Liver (tissue), 2 donors: ENCODE data around the gene CDH3.

Experiments used
- JUND ChIP-seq, 2 donors: IDR thresholded peaks; 2 replicates each; pipeline ENCODE4 v1.6.1; 2016; ENCODE audit warnings: antibody characterized with exemption in 2 of 2
- MAX ChIP-seq: IDR thresholded peaks from 2 replicates; pipeline ENCODE4 v1.6.1; 2016; ENCODE audit warnings: antibody characterized with exemption
- TAF1 ChIP-seq: conservative IDR thresholded peaks from 2 replicates; pipeline ENCODE4 v1.6.1; 2016; ENCODE audit warnings: antibody characterized with exemption, mild to moderate bottlenecking
- donor health status: healthy.

GRCh38 chr16:68704232-68704867 is 59.2 kb downstream of the CDH3 start:
- TF ChIP-seq JUND (IDR thresholded peaks at IDR 0.05): no peak
- no peak for TF ChIP-seq TAF1
- TF ChIP-seq MAX: no peak
